PFSK-1 (cell line): Measurements from ENCODE around the gene PIK3R5.

Experiments used
- FOXP2 ChIP-seq: optimal IDR thresholded peaks from 2 replicates; pipeline ENCODE3; 2011; ENCODE audit warnings: borderline replicate concordance, control low read depth, inconsistent platforms; ENCODE audit not compliant: insufficient read depth; ENCODE audit errors: extremely low read length, extremely low read depth
- POLR2AphosphoS5 ChIP-seq: IDR thresholded peaks from 2 replicates; pipeline ENCODE4 v1.6.1; 2012; ENCODE audit warnings: low read depth, mild to moderate bottlenecking, control low read depth, low read length, moderate library complexity
- REST ChIP-seq, 2 experiments: IDR thresholded peaks; 2 replicates each; pipeline versions ENCODE4 v1.6.1 to v1.8.0; 2011 to 2012; ENCODE audit warnings: low read depth in 2 of 2, low read length in 2 of 2, control low read depth in 1 of 2, inconsistent platforms in 1 of 2, mild to moderate bottlenecking in 1 of 2, moderate library complexity in 1 of 2; ENCODE audit not compliant: insufficient read depth in 1 of 2
- SIN3A ChIP-seq: IDR thresholded peaks from 2 replicates; pipeline ENCODE4 v1.6.1; 2012; ENCODE audit warnings: mild to moderate bottlenecking, low read length, moderate library complexity, borderline replicate concordance; ENCODE audit not compliant: insufficient read depth
- TAF1 ChIP-seq: IDR thresholded peaks from 2 replicates; pipeline ENCODE4 v1.6.1; 2012; ENCODE audit warnings: low read length, control low read depth, borderline replicate concordance; ENCODE audit not compliant: insufficient read depth

Gene PIK3R5

DNA sequence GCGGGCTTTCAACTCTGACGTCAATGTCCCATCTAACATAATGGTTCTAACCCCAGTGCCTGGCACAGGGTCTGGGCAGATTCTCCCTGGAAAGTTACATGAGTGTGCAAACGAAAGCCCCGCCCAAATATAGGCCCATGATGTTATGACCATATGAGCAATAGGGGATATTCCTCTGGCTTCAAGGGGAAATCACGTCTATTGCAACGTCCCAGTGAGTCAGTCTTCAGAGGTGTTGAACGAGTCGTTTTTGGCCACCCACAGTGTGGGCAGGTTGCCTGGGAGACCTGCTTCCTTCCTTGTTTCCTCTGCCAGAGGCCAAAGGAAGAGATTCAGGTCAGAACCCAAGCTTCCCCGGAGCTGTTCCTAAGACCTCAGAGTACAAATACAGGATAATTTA is 30.3 kb downstream of the PIK3R5 start:
- TF ChIP-seq POLR2AphosphoS5, result no peak

- TF ChIP-seq FOXP2 (no peak), POLR2AphosphoS5 (no peak), TAF1 (no peak), REST (IDR thresholded peaks at IDR 0.05; ENCODE audit: insufficient read depth in 1 of 2, low read depth in 2 of 2, low read length in 2 of 2) (no peak), SIN3A (no peak)
These were observed 31.2 kb downstream of the PIK3R5 start for GRCh38 chr17:8934346-8934745.

- TF ChIP-seq POLR2AphosphoS5 (no peak), REST (IDR thresholded peaks at IDR 0.05; ENCODE audit: insufficient read depth in 1 of 2, low read depth in 2 of 2, low read length in 2 of 2) (no peak), FOXP2 (no peak), SIN3A (no peak), TAF1 (no peak)
These were observed 34.9 kb downstream of the PIK3R5 start for GRCh38 chr17:8930649-8931048.

DNA sequence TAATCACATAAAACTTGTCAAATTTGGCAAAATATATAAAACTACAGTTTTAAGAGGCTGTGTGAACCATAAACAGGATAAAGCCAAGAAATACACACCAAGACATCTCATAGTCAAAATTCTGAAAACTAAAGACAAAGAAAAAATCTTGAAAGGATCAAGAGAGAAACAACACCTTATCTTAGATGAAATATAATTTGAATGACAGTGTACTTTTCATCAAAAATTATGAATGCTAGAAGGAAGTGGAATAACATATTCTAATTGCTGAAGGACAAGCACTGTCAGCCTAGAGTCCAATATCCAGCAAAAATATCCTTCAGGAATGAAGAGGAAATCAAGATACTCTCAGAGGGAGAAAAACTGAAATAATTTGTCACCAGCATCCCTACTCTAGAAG is 37.2 kb downstream of the PIK3R5 start:
- TF ChIP-seq POLR2AphosphoS5 (no peak), SIN3A (no peak), FOXP2 (no peak), REST (IDR thresholded peaks at IDR 0.05; ENCODE audit: insufficient read depth in 1 of 2, low read depth in 2 of 2, low read length in 2 of 2) (no peak), TAF1 (no peak)

- TF ChIP-seq TAF1 (no peak), FOXP2 (no peak), SIN3A (no peak), REST (IDR thresholded peaks at IDR 0.05; ENCODE audit: insufficient read depth in 1 of 2, low read depth in 2 of 2, low read length in 2 of 2) (no peak), POLR2AphosphoS5 (no peak)
These were observed 38.1 kb downstream of the PIK3R5 start for GRCh38 chr17:8927395-8927794.
